Measurements from ENCODE around the gene NELL1.

The NELL1 gene

DNA sequence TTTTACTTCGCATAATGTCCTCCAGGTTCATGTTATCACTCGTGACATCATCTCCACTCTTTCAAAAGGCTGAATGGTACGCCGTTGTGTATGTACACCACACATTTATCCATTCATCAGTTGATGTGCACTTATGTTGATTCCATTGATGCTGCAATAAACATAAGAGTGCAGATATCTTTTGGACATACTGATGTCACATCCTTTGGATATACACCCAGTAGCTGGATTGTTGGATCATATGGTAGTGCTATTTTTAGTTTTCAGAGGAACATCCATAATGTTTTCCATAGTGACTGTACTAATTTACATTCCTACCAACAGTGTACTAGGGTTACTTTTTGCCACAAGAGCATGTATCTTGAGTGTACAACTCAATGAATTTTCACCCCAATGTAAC, 25.0 kb upstream of the NELL1 start:
- Histone ChIP-seq H3K36me3 (ENCODE audit: control insufficient read depth, low read length) (no peaks in the 10 kb centered on the region), H3F3A (ENCODE audit: control insufficient read depth, insufficient read depth) (no peaks in the 10 kb centered on the region), H4K20me1 (ENCODE audit: control insufficient read depth, insufficient read depth, low read depth, low read length) (no peaks in the 10 kb centered on the region), H3K79me2 (ENCODE audit: control insufficient read depth, low read length) (no peaks in the 10 kb centered on the region), H3K9me3 (ENCODE audit: control insufficient read depth, insufficient read depth, low read length) (no peaks in the 10 kb centered on the region), H3K27me3 (ENCODE audit: control insufficient read depth, low read length) (no peaks in the 10 kb centered on the region), H3K27ac (ENCODE audit: low read depth, low read length) (no peak overlapping the region), H3K4me2 (ENCODE audit: low read length) (no peak overlapping the region), H3K4me1 (ENCODE audit: control insufficient read depth, low read length) (no peaks in the 10 kb centered on the region), H3K4me3 (ENCODE audit: low read length) (no peak overlapping the region), H3K9me2 (replicated peaks; ENCODE audit: control insufficient read depth, low read length) (no peaks in the 10 kb centered on the region)
- TF ChIP-seq, protein P1, sequence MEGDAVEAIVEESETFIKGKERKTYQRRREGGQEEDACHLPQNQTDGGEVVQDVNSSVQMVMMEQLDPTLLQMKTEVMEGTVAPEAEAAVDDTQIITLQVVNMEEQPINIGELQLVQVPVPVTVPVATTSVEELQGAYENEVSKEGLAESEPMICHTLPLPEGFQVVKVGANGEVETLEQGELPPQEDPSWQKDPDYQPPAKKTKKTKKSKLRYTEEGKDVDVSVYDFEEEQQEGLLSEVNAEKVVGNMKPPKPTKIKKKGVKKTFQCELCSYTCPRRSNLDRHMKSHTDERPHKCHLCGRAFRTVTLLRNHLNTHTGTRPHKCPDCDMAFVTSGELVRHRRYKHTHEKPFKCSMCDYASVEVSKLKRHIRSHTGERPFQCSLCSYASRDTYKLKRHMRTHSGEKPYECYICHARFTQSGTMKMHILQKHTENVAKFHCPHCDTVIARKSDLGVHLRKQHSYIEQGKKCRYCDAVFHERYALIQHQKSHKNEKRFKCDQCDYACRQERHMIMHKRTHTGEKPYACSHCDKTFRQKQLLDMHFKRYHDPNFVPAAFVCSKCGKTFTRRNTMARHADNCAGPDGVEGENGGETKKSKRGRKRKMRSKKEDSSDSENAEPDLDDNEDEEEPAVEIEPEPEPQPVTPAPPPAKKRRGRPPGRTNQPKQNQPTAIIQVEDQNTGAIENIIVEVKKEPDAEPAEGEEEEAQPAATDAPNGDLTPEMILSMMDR (IDR thresholded peaks at IDR 0.05; ENCODE audit: low read depth, low read length, poor library complexity, severe bottlenecking) = no peak
- no peak for TF ChIP-seq EZH2phosphoT487 (IDR thresholded peaks at IDR 0.05; ENCODE audit: borderline replicate concordance, low read length)

DNA sequence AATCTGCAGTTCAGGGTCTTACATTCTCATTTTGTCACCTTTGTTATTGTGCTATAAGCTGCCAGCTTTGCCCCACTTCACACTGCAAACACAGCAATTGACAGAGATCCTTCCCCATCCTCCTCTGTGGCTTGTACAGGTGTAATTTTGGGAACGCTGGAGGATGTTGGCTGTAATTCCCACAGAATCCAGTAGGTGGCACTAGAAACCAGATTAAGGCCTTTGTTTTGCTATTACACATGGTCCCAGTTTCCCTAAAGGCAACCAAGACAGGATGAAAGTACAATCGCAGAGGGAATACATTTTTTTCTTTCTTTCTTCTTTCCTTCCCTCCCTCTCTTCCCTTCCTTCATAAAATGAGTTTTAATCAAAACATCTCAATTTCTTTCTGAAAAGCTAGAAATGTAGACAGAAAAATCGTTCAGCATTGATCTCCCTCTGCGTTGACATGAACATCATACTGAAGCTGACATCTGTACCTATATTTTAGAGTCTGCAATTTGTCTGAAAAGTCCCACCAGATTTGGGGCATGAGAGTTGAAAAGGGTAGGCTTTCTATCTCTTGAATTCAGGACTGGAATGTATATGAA, 21.3 kb upstream of the NELL1 start:
- H3K27ac ChIP-seq (ENCODE audit: low read depth, low read length) = no peak overlapping the region
- H3K9me3 ChIP-seq (ENCODE audit: control insufficient read depth, insufficient read depth, low read length) = no peaks in the 10 kb centered on the region
- H3K4me3 ChIP-seq (ENCODE audit: low read length) = no peak overlapping the region
- H3K27me3 ChIP-seq (ENCODE audit: control insufficient read depth, low read length) = no peaks in the 10 kb centered on the region
- no peaks in the 10 kb centered on the region for H3K4me1 ChIP-seq (ENCODE audit: control insufficient read depth, low read length)
- H3K4me2 ChIP-seq (ENCODE audit: low read length) = no peak overlapping the region
- no peaks in the 10 kb centered on the region for H3K36me3 ChIP-seq (ENCODE audit: control insufficient read depth, low read length)
- H3K9me2 ChIP-seq (replicated peaks; ENCODE audit: control insufficient read depth, low read length) = no peaks in the 10 kb centered on the region
- H3F3A ChIP-seq (ENCODE audit: control insufficient read depth, insufficient read depth) = no peaks in the 10 kb centered on the region
- H3K79me2 ChIP-seq (ENCODE audit: control insufficient read depth, low read length) = no peaks in the 10 kb centered on the region
- no peaks in the 10 kb centered on the region for H4K20me1 ChIP-seq (ENCODE audit: control insufficient read depth, insufficient read depth, low read depth, low read length)
- TF ChIP-seq, protein P1 (IDR thresholded peaks at IDR 0.05; ENCODE audit: low read depth, low read length, poor library complexity, severe bottlenecking) = peak; percentile 90
- no peak for TF ChIP-seq EZH2phosphoT487 (IDR thresholded peaks at IDR 0.05; ENCODE audit: borderline replicate concordance, low read length)

DNA sequence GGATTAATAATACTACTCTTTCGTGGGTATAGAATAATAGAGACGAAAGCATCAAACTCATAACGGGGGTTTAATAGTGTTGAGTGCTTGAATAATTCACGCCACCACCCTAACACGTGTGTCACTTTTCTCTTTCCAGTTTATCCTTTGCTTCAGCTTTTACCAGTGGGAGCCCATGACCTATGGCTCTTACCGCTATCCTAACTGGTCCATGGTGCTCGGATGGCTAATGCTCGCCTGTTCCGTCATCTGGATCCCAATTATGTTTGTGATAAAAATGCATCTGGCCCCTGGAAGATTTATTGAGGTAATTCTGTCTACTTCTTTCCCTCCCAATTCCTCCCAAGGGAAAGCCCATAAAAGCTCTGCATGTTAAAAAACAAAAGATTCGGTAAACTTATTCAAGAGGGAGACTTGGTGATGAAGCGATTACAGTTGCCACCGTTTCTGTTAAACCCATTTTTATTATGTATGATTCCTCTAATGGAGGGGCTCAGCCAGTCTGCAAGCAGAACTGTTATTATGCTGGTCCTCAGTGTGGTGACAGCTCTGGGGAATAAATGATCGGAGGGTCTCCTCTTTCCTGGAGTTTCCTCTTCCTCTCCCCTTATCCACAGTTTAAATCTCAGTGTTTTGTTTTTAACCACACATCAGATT, 17.1 kb upstream of the NELL1 start:
- no peak overlapping the region for H3K27ac ChIP-seq (ENCODE audit: low read depth, low read length)
- no peaks in the 10 kb centered on the region for H4K20me1 ChIP-seq (ENCODE audit: control insufficient read depth, insufficient read depth, low read depth, low read length)
- H3K9me2 ChIP-seq (replicated peaks; ENCODE audit: control insufficient read depth, low read length) = no peaks in the 10 kb centered on the region
- H3K4me1 ChIP-seq (ENCODE audit: control insufficient read depth, low read length) = no peaks in the 10 kb centered on the region
- no peaks in the 10 kb centered on the region for H3F3A ChIP-seq (ENCODE audit: control insufficient read depth, insufficient read depth)
- H3K27me3 ChIP-seq (ENCODE audit: control insufficient read depth, low read length) = 0 out of 2 replicates have a peak, but pooled peaks cover 2% of the 10 kb centered on the region
- H3K9me3 ChIP-seq (ENCODE audit: control insufficient read depth, insufficient read depth, low read length) = no peaks in the 10 kb centered on the region
- H3K4me3 ChIP-seq (ENCODE audit: low read length) = no peak overlapping the region
- TF ChIP-seq, protein P1 (IDR thresholded peaks at IDR 0.05; ENCODE audit: low read depth, low read length, poor library complexity, severe bottlenecking) = no peak
- no peaks in the 10 kb centered on the region for H3K36me3 ChIP-seq (ENCODE audit: control insufficient read depth, low read length)
- H3K79me2 ChIP-seq (ENCODE audit: control insufficient read depth, low read length) = no peaks in the 10 kb centered on the region
- no peak overlapping the region for H3K4me2 ChIP-seq (ENCODE audit: low read length)
